Neural progenitor cell (in vitro differentiated cells): Measurements from ENCODE around the gene KCNS1. TPM values are rescaled to one million over a fixed set of nuclear protein-coding genes. Genes with fewer than 3 reads are reported as not detected.

ENCODE experiments used
- DNase-seq: peaks from one replicate; pipeline ENCODE4 v3.0.0-alpha.2; 2016; ENCODE audit warnings: low spot score
- H2AFZ ChIP-seq: fragments of 200-600 bp; sonication (generic); replicated peaks from 2 replicates; pipeline ENCODE4 v1.6.1; 2016; ENCODE audit warnings: antibody characterized with exemption
- H3F3A ChIP-seq: fragments of 200-600 bp; sonication (generic); 2 replicates; pipeline ENCODE4 v1.6.1; 2016; ENCODE audit warnings: antibody characterized with exemption, low read depth
- H3K27ac ChIP-seq: fragments of 200-600 bp; sonication (generic); 2 replicates; pipeline ENCODE4 v1.5.1; 2016; ENCODE audit warnings: mild to moderate bottlenecking
- H3K27me3 ChIP-seq: fragments of 200-600 bp; sonication (generic); 2 replicates; pipeline ENCODE4 v1.6.1; 2016; ENCODE audit warnings: mild to moderate bottlenecking, moderate library complexity
- H3K36me3 ChIP-seq: fragments of 200-600 bp; sonication (generic); 2 replicates; pipeline ENCODE4 v1.5.1; 2016
- H3K4me1 ChIP-seq: fragments of 200-600 bp; sonication (generic); 2 replicates; pipeline ENCODE4 v1.6.1; 2016; ENCODE audit warnings: mixed run types
- H3K4me2 ChIP-seq: fragments of 200-600 bp; sonication (generic); 2 replicates; pipeline ENCODE4 v1.6.1; 2016
- H3K4me3 ChIP-seq: fragments of 200-600 bp; sonication (generic); 2 replicates; pipeline ENCODE4 v1.5.1; 2016
- H3K79me2 ChIP-seq: fragments of 200-600 bp; sonication (generic); 2 replicates; pipeline ENCODE4 v1.6.1; 2016; ENCODE audit warnings: low read depth
- H3K9ac ChIP-seq: fragments of 200-600 bp; sonication (generic); 2 replicates; pipeline ENCODE4 v1.6.1; 2016
- H3K9me3 ChIP-seq: fragments of 200-600 bp; sonication (generic); 2 replicates; pipeline ENCODE4 v1.5.1; 2016; ENCODE audit warnings: low read depth
- H4K20me1 ChIP-seq: fragments of 200-600 bp; sonication (generic); 2 replicates; pipeline ENCODE4 v1.6.1; 2016; ENCODE audit warnings: low read depth
- H3K27ac Mint-ChIP-seq: 3 replicates; pipeline ENCODE4 v1.8.0; 2021; ENCODE audit warnings: mixed read lengths
- H3K27me3 Mint-ChIP-seq: 2 replicates; pipeline ENCODE4 v1.8.0; 2022; ENCODE audit warnings: low read depth, mild to moderate bottlenecking, inconsistent platforms, moderate library complexity, mixed read lengths; ENCODE audit not compliant: insufficient read depth
- H3K36me3 Mint-ChIP-seq: 3 replicates; pipeline ENCODE4 v1.8.0; 2021; ENCODE audit warnings: mixed read lengths
- H3K4me1 Mint-ChIP-seq: 3 replicates; pipeline ENCODE4 v1.8.0; 2021; ENCODE audit warnings: mixed read lengths
- H3K4me3 Mint-ChIP-seq: 3 replicates; pipeline ENCODE4 v1.8.0; 2021; ENCODE audit warnings: mild to moderate bottlenecking, moderate library complexity, mixed read lengths
- H3K9me3 Mint-ChIP-seq: 3 replicates; pipeline ENCODE4 v1.8.0; 2020; ENCODE audit warnings: mixed read lengths
- EZH2 ChIP-seq: fragments of 200-600 bp; sonication (generic); IDR thresholded peaks from 2 replicates; pipeline ENCODE4 v1.6.1; 2017; ENCODE audit warnings: antibody characterized with exemption, mild to moderate bottlenecking, moderate library complexity
- EZH2phosphoT487 ChIP-seq: fragments of 200-600 bp; sonication (generic); IDR thresholded peaks from 2 replicates; pipeline ENCODE4 v1.6.1; 2017; ENCODE audit warnings: antibody characterized with exemption
- total RNA-seq: library from RNA; depleted of rRNA; stranded (reverse); fragments of >200 nt; gene quantifications from 2 replicates; pipeline ENCODE4 v1.2.3, GENCODE V29; 2015; ENCODE audit warnings: low replicate concordance
- TF ChIP-seq, protein P1 (sequence below): fragments of 200-600 bp; sonication (generic); IDR thresholded peaks from 2 replicates; pipeline ENCODE4 v1.5.1; 2017; ENCODE audit warnings: antibody characterized with exemption, mild to moderate bottlenecking

The KCNS1 gene
- total RNA-seq, 1 donor from 2014 or later, result not detected

DNA sequence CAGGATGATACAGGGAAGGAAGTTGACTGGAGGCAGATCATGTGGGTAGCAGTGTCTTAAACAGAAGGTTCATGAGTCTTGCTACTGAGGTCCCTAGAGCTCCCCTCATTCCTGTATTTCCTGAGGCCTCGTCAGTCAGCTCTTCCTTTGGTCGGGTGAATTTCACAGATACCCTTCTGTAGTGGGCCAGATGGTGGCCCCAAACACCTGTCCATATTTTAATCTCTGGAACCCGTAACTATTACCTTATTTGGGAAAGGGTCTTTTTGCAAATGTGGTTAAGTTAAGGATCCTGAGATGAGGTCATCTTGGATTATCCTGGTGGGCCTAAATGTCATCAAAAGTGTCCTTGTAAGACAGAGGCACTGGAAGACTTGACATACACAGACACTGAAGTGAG is 9.6 kb downstream of the KCNS1 start:
- Histone ChIP-seq H3K36me3 (no peaks in the 10 kb centered on the region), H3K9ac (no peak overlapping the region), H3K79me2 (no peaks in the 10 kb centered on the region), H2AFZ (no peak overlapping the region), H3K4me2 (no peak overlapping the region), H4K20me1 (no peaks in the 10 kb centered on the region), H3K9me3 (no peaks in the 10 kb centered on the region), H3K4me3 (no peak overlapping the region), H3F3A (no peaks in the 10 kb centered on the region), H3K27me3 (peaks cover 5% of the 10 kb centered on the region), H3K27ac (no peak overlapping the region), H3K4me1 (no peaks in the 10 kb centered on the region)
- Mint-ChIP-seq H3K4me3 (no peak overlapping the region), H3K27ac (no peak overlapping the region), H3K9me3 (no peaks in the 10 kb centered on the region), H3K36me3 (no peaks in the 10 kb centered on the region), H3K4me1 (no peaks in the 10 kb centered on the region), H3K27me3 (peaks cover 3% of the 10 kb centered on the region)
- no peak for TF ChIP-seq EZH2phosphoT487
- TF ChIP-seq EZH2, result no peak
- TF ChIP-seq, protein P1, sequence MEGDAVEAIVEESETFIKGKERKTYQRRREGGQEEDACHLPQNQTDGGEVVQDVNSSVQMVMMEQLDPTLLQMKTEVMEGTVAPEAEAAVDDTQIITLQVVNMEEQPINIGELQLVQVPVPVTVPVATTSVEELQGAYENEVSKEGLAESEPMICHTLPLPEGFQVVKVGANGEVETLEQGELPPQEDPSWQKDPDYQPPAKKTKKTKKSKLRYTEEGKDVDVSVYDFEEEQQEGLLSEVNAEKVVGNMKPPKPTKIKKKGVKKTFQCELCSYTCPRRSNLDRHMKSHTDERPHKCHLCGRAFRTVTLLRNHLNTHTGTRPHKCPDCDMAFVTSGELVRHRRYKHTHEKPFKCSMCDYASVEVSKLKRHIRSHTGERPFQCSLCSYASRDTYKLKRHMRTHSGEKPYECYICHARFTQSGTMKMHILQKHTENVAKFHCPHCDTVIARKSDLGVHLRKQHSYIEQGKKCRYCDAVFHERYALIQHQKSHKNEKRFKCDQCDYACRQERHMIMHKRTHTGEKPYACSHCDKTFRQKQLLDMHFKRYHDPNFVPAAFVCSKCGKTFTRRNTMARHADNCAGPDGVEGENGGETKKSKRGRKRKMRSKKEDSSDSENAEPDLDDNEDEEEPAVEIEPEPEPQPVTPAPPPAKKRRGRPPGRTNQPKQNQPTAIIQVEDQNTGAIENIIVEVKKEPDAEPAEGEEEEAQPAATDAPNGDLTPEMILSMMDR, result no peak
- DNase-seq, result no peak

- Histone ChIP-seq H3K79me2 (no peaks in the 10 kb centered on the region), H3K36me3 (no peaks in the 10 kb centered on the region), H3K4me3 (no peak overlapping the region), H3K4me2 (no peak overlapping the region), H3K27ac (no peak overlapping the region), H4K20me1 (no peaks in the 10 kb centered on the region), H3K4me1 (no peaks in the 10 kb centered on the region), H3K9ac (no peak overlapping the region), H3K9me3 (no peaks in the 10 kb centered on the region), H3F3A (no peaks in the 10 kb centered on the region), H2AFZ (no peak overlapping the region), H3K27me3 (no peaks in the 10 kb centered on the region)
- TF ChIP-seq EZH2phosphoT487, result no peak
- TF ChIP-seq, protein P1, result no peak
- TF ChIP-seq EZH2, result no peak
- DNase-seq, result no peak
- Mint-ChIP-seq H3K36me3 (no peaks in the 10 kb centered on the region), H3K4me1 (no peaks in the 10 kb centered on the region), H3K4me3 (no peak overlapping the region), H3K9me3 (peaks cover 2% of the 10 kb centered on the region), H3K27me3 (peaks cover 2% of the 10 kb centered on the region), H3K27ac (no peak overlapping the region)
Observed at GRCh38 chr20:45090481-45090880, 10.4 kb downstream of the KCNS1 start.

DNA sequence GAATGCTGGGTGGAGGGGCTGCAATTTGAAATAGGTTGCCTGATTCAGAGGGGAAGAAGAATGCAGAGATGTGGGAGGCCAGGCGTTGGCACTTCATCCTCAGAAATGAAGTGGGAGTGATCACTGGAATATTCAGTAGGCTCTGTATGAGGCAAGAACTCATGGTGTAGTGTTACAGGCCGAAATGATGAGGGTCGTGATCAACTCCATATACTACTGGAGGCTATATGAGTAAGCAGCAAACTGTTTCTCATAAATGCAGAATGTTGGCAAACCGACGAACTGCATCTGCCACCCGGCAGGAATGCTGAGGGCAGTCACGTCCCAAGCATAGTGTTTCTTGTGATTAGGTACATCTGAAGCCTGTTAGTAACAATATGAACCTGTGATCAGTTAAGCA is 12.7 kb downstream of the KCNS1 start:
- H3K4me2 ChIP-seq, result no peak overlapping the region
- H3F3A ChIP-seq, result no peaks in the 10 kb centered on the region
- H3K4me1 Mint-ChIP-seq, result no peaks in the 10 kb centered on the region
- no peaks in the 10 kb centered on the region for H3K36me3 ChIP-seq
- DNase-seq, result no peak
- no peak overlapping the region for H3K4me3 ChIP-seq
- H3K36me3 Mint-ChIP-seq, result peaks cover 4% of the 10 kb centered on the region
- H3K27ac ChIP-seq, result no peak overlapping the region
- peaks cover 2% of the 10 kb centered on the region for H3K9me3 Mint-ChIP-seq
- H3K4me1 ChIP-seq, result no peaks in the 10 kb centered on the region
- H3K79me2 ChIP-seq, result no peaks in the 10 kb centered on the region
- no peak overlapping the region for H3K9ac ChIP-seq
- no peak overlapping the region for H3K27ac Mint-ChIP-seq
- H3K27me3 ChIP-seq, result no peaks in the 10 kb centered on the region
- no peak overlapping the region for H2AFZ ChIP-seq
- H3K4me3 Mint-ChIP-seq, result no peak overlapping the region
- H3K27me3 Mint-ChIP-seq, result peaks cover 2% of the 10 kb centered on the region
- TF ChIP-seq, protein P1, result no peak
- no peak for TF ChIP-seq EZH2phosphoT487
- no peak for TF ChIP-seq EZH2
- H3K9me3 ChIP-seq, result no peaks in the 10 kb centered on the region
- H4K20me1 ChIP-seq, result no peaks in the 10 kb centered on the region

GRCh38 chr20:45087814-45088213 is 13.1 kb downstream of the KCNS1 start:
- H3F3A ChIP-seq, result no peaks in the 10 kb centered on the region
- H3K9ac ChIP-seq, result no peak overlapping the region
- Mint-ChIP-seq H3K36me3 (peaks cover 8% of the 10 kb centered on the region), H3K9me3 (peaks cover 4% of the 10 kb centered on the region), H3K4me3 (no peak overlapping the region), H3K27me3 (peaks cover 6% of the 10 kb centered on the region), H3K27ac (no peak overlapping the region), H3K4me1 (no peaks in the 10 kb centered on the region)
- no peak overlapping the region for H3K27ac ChIP-seq
- H3K4me3 ChIP-seq, result no peak overlapping the region
- no peak overlapping the region for H3K4me2 ChIP-seq
- H4K20me1 ChIP-seq, result no peaks in the 10 kb centered on the region
- DNase-seq, result no peak
- H3K27me3 ChIP-seq, result no peaks in the 10 kb centered on the region
- TF ChIP-seq, protein P1, result no peak
- TF ChIP-seq EZH2phosphoT487, result no peak
- TF ChIP-seq EZH2, result no peak
- H3K9me3 ChIP-seq, result no peaks in the 10 kb centered on the region
- no peaks in the 10 kb centered on the region for H3K79me2 ChIP-seq
- no peak overlapping the region for H2AFZ ChIP-seq
- H3K36me3 ChIP-seq, result no peaks in the 10 kb centered on the region
- no peaks in the 10 kb centered on the region for H3K4me1 ChIP-seq
